A549 (cell line): ENCODE measurements around the gene TBC1D22A. TPM values are rescaled to one million over a fixed set of nuclear protein-coding genes. Genes with fewer than 3 reads are reported as not detected.

Source experiments
- ATAC-seq, 2 experiments: fragments of 200-7000 bp in 1 of 2; fragments of >200 bp in 1 of 2; cut with Nextera tagmentation in 1 of 2; cut with Tn5 transposase in 1 of 2; 3 replicates each; pipeline versions ENCODE4 v1.8.0 to v1.9.1; 2018 to 2020; ENCODE audit warnings: mild to moderate bottlenecking in 1 of 2, moderate library complexity in 1 of 2
- CTCF ChIA-PET: fragments of 300-600 bp; sonication (Branson Sonifier 250); formaldehyde crosslinking; extraction: SDS; loops from one replicate; lab custom pipeline; 2021; ENCODE audit warnings: antibody characterized with exemption, inconsistent platforms; lab: Yijun Ruan, JAX
- POLR2A ChIA-PET: fragments of 350-600 bp; formaldehyde crosslinking; extraction: SDS; loops from one replicate; lab custom pipeline; 2021; ENCODE audit warnings: antibody characterized with exemption, inconsistent platforms; lab: Yijun Ruan, JAX
- DNase-seq, 2 experiments: peaks; one replicate each; pipeline versions ENCODE4 v3.0.0 to v3.0.0-alpha.2; 2011 to 2016; ENCODE audit warnings: low read depth in 1 of 2, low spot score in 1 of 2
- FAIRE-seq: peaks from 2 replicates; lab custom pipeline; 2011; peaks lifted over from hg19 to GRCh38; lab: Jason Lieb, UNC
- H3K27ac ChIP-seq, 2 experiments: fragments of >200 bp; sonication (Bioruptor Twin); formaldehyde crosslinking; 3 replicates each; pipeline ENCODE4 v1.5.1; 2016 to 2017
- H3K4me1 ChIP-seq: fragments of >200 bp; sonication (Bioruptor Twin); formaldehyde crosslinking; 3 replicates; pipeline ENCODE4 v1.6.1; 2016
- H3K4me2 ChIP-seq: fragments of >200 bp; sonication (Bioruptor Twin); formaldehyde crosslinking; 3 replicates; pipeline ENCODE4 v1.6.1; 2016
- H3K4me3 ChIP-seq: fragments of >200 bp; sonication (Bioruptor Twin); formaldehyde crosslinking; 3 replicates; pipeline ENCODE4 v1.5.1; 2016
- H3K9me3 ChIP-seq: fragments of >200 bp; sonication (Bioruptor Twin); formaldehyde crosslinking; 3 replicates; pipeline ENCODE4 v1.6.1; 2016
- CEBPB ChIP-seq, 2 experiments: fragments of >200 bp in 1 of 2; sonication (Bioruptor Twin) in 1 of 2; formaldehyde crosslinking in 1 of 2; IDR thresholded peaks; 2 replicates each; pipeline ENCODE4 v1.6.1; 2012 to 2016
- CTCF ChIP-seq: fragments of >200 bp; sonication (Bioruptor Twin); formaldehyde crosslinking; IDR thresholded peaks from 3 replicates; pipeline ENCODE4 v1.5.1; 2016
- EHF ChIP-seq: fragments of 250-450 bp; sonication (Bioruptor Pico); IDR thresholded peaks from 2 replicates; pipeline ENCODE4 v1.5.0; 2020; ENCODE audit warnings: mild to moderate bottlenecking
- EHMT2 ChIP-seq: fragments of 200-600 bp; sonication (generic); IDR thresholded peaks from 2 replicates; pipeline ENCODE4 v1.6.1; 2016; ENCODE audit warnings: antibody characterized with exemption, low read depth, mild to moderate bottlenecking, moderate library complexity
- FOXS1 ChIP-seq: fragments of 250-450 bp; sonication (Bioruptor Pico); IDR thresholded peaks from 2 replicates; pipeline ENCODE4 v1.5.0; 2020; ENCODE audit warnings: mild to moderate bottlenecking, moderate library complexity
- GATA3 ChIP-seq: IDR thresholded peaks from 2 replicates; pipeline ENCODE4 v1.6.1; 2012; ENCODE audit warnings: borderline replicate concordance
- HES2 ChIP-seq: fragments of >200 bp; sonication (Bioruptor Twin); formaldehyde crosslinking; IDR thresholded peaks from 2 replicates; pipeline ENCODE4 v1.6.1; 2016
- HOXA7 ChIP-seq: fragments of 250-450 bp; sonication (Bioruptor Pico); IDR thresholded peaks from 2 replicates; pipeline ENCODE4 v1.5.0; 2020; ENCODE audit warnings: mild to moderate bottlenecking, moderate library complexity
- HOXB13 ChIP-seq: fragments of 250-450 bp; sonication (Bioruptor Pico); IDR thresholded peaks from 2 replicates; pipeline ENCODE4 v1.5.0; 2020; ENCODE audit warnings: low read depth, mild to moderate bottlenecking, moderate library complexity
- KDM1A ChIP-seq: fragments of 200-600 bp; sonication (generic); IDR thresholded peaks from 2 replicates; pipeline ENCODE4 v1.6.1; 2016; ENCODE audit warnings: low read depth, mild to moderate bottlenecking
- MAFK ChIP-seq: fragments of 450-650 bp; IDR thresholded peaks from 2 replicates; pipeline ENCODE4 v1.6.1; 2014; ENCODE audit not compliant: partially characterized antibody
- MAZ ChIP-seq: fragments of 150-350 bp; IDR thresholded peaks from 2 replicates; pipeline ENCODE4 v1.6.1; 2014; ENCODE audit warnings: antibody characterized with exemption, low read depth, low read length, borderline replicate concordance
- POLR2AphosphoS2 ChIP-seq: conservative IDR thresholded peaks from 2 replicates; pipeline ENCODE4 v1.6.1; 2012; ENCODE audit warnings: low read length, improper control_type of control experiment, inconsistent platforms
- RARB ChIP-seq: fragments of 250-450 bp; sonication (Bioruptor Pico); IDR thresholded peaks from 2 replicates; pipeline ENCODE4 v1.8.0; 2021; ENCODE audit warnings: mild to moderate bottlenecking, moderate library complexity
- REST ChIP-seq: fragments of 200-600 bp; sonication (generic); IDR thresholded peaks from 2 replicates; pipeline ENCODE4 v1.6.1; 2016; ENCODE audit warnings: antibody characterized with exemption, mild to moderate bottlenecking, moderate library complexity
- RNF2 ChIP-seq: fragments of 200-600 bp; sonication (generic); IDR thresholded peaks from 2 replicates; pipeline ENCODE4 v1.6.1; 2016; ENCODE audit warnings: low read depth, mild to moderate bottlenecking, antibody characterized with exemption, moderate library complexity, borderline replicate concordance
- USF2 ChIP-seq: fragments of 450-650 bp; IDR thresholded peaks from 2 replicates; pipeline ENCODE4 v1.6.1; 2014; ENCODE audit warnings: antibody characterized with exemption
- ZC3H11A ChIP-seq: fragments of 450-650 bp; IDR thresholded peaks from 2 replicates; pipeline ENCODE4 v1.6.1; 2014; ENCODE audit warnings: antibody characterized with exemption, mild to moderate bottlenecking
- WGBS: methylation state at CpG from one replicate; pipeline ENCODE4 v1.1.6; 2017; ENCODE audit errors: missing lambda C conversion rate; 5-methylcytosine and 5-hydroxymethylcytosine counted together
- polyA plus RNA-seq, 4 experiments: library from polyadenylated mRNA; depleted of rRNA in 3 of 4; stranded (reverse); fragments of >200 nt; fragmentation: RNase III in 1 of 4; extraction: RNeasy Plus Mini Kit Qiagen cat#74134 plus additional on column Dnase treatment in 1 of 4; gene quantifications; 2 replicates in 3 of 4; 3 replicates in 1 of 4; pipeline ENCODE4 v1.2.3, GENCODE V29; 2011 to 2017

The TBC1D22A gene
- polyA plus RNA-seq, 2 of the 4 experiments (the other 2 are of a cell fraction): 8.9 to 10.8 TPM

- TF ChIP-seq HES2 (no peak), KDM1A (no peak), HOXB13 (CRISPR knock-in tag) (no peak), ZC3H11A (no peak), REST (no peak)
These were observed 183.0 kb downstream of the TBC1D22A start (continued) for GRCh38 chr22:46945481-46945880.

- Histone ChIP-seq H3K4me2 (no peak overlapping the region), H3K27ac (no peak overlapping the region), H3K9me3 (no peaks in the 10 kb centered on the region), H3K4me1 (no peaks in the 10 kb centered on the region), H3K4me3 (no peak overlapping the region)
- no peak for FAIRE-seq
- CTCF ChIA-PET: no interaction called here
- DNase-seq: no peak
- 95% methylated on average over 7 of the region's 7 CpGs for WGBS
- POLR2A ChIA-PET: no interaction called here
- no peak for ATAC-seq
- no peak for TF ChIP-seq POLR2AphosphoS2
- no peak for TF ChIP-seq CTCF
- TF ChIP-seq EHF (CRISPR knock-in tag): no peak
- no peak for TF ChIP-seq EHMT2
- no peak for TF ChIP-seq USF2
- no peak for TF ChIP-seq RNF2
- TF ChIP-seq RARB (CRISPR knock-in tag): no peak
- TF ChIP-seq CEBPB (IDR thresholded peaks at IDR 0.05): no peak
- TF ChIP-seq MAZ: no peak
- no peak for TF ChIP-seq HOXB13 (CRISPR knock-in tag)
- no peak for TF ChIP-seq GATA3
- TF ChIP-seq HOXA7 (CRISPR knock-in tag): no peak
- no peak for TF ChIP-seq FOXS1 (CRISPR knock-in tag)
- TF ChIP-seq MAFK: no peak
These were observed 184.0 kb downstream of the TBC1D22A start for GRCh38 chr22:46946383-46946962.
